K562 (cell line): Measurements from ENCODE around the gene TSC22D1. TPM values are rescaled to one million over a fixed set of nuclear protein-coding genes. Genes with fewer than 3 reads are reported as not detected.

Experiments used
- ATAC-seq: fragments of 200-7000 bp; cut with Tn5 transposase; 3 replicates; pipeline ENCODE4 v1.9.1; 2020; ENCODE audit warnings: moderate library complexity
- BruUV-seq: library from RNA; stranded (reverse); fragments of 400-500 nt; replicated peaks from 2 replicates; lab custom pipeline; 2021; lab: Mats Ljungman, UMichigan
- CTCF ChIA-PET: fragments of 300-600 bp; formaldehyde crosslinking; extraction: SDS; loops from one replicate; lab custom pipeline; 2021; ENCODE audit warnings: low intra/inter-chr PET ratio; lab: Yijun Ruan, JAX
- POLR2A ChIA-PET: fragments of 300-600, 350-650 bp; sonication (Branson Sonifier 250); formaldehyde crosslinking; extraction: SDS; loops from one replicate; lab custom pipeline; 2021; ENCODE audit warnings: antibody characterized with exemption, inconsistent platforms; lab: Yijun Ruan, JAX
- DNase-seq, 4 experiments: peaks; one replicate each; pipeline versions ENCODE4 v3.0.0 to v3.0.0-alpha.2; 2011 to 2018; ENCODE audit warnings: low spot score in 3 of 4, mixed read lengths in 3 of 4; ENCODE audit errors: extremely low read depth in 1 of 4
- FAIRE-seq: peaks from 2 replicates; lab custom pipeline; 2011; peaks lifted over from hg19 to GRCh38; lab: Jason Lieb, UNC
- H2AFZ ChIP-seq: 2 replicates; pipeline ENCODE4 v1.6.0; 2011; ENCODE audit warnings: low read depth, low read length, control low read depth, inconsistent platforms
- H3K27ac ChIP-seq: fragments of 200-600 bp; 3 replicates; pipeline ENCODE4 v1.8.0; 2011; ENCODE audit warnings: low read depth, mild to moderate bottlenecking, control low read depth, inconsistent platforms, low read length, moderate library complexity, mixed read lengths; ENCODE audit errors: extremely low read depth
- H3K27me3 ChIP-seq, 2 experiments: fragments of 300-600 bp in 1 of 2; 2 replicates in 1 of 2; 3 replicates in 1 of 2; pipeline versions ENCODE4 v1.6.0 to v1.8.0; 2011; ENCODE audit warnings: inconsistent platforms in 2 of 2, low read length in 2 of 2, mild to moderate bottlenecking in 1 of 2, mixed read lengths in 1 of 2, moderate library complexity in 1 of 2; ENCODE audit not compliant: control insufficient read depth in 2 of 2, insufficient read depth in 2 of 2
- H3K36me3 ChIP-seq: fragments of 300-600 bp; 3 replicates; pipeline ENCODE4 v1.8.0; 2011; ENCODE audit warnings: mild to moderate bottlenecking, low read length, inconsistent platforms; ENCODE audit not compliant: control insufficient read depth, insufficient read depth
- H3K4me1 ChIP-seq, 2 experiments: fragments of 200-600 bp in 1 of 2; replicated peaks in 1 of 2; 2 replicates in 1 of 2; 3 replicates in 1 of 2; pipeline versions ENCODE4 v1.5.1 to v1.8.0; 2011; ENCODE audit warnings: inconsistent platforms in 2 of 2, low read length in 2 of 2, mild to moderate bottlenecking in 1 of 2, mixed read lengths in 1 of 2, moderate library complexity in 1 of 2; ENCODE audit not compliant: control insufficient read depth in 2 of 2, insufficient read depth in 2 of 2
- H3K4me2 ChIP-seq: 2 replicates; pipeline ENCODE4 v1.6.1; 2011; ENCODE audit warnings: low read length, control low read depth, inconsistent platforms, mixed read lengths; ENCODE audit not compliant: insufficient read depth
- H3K4me3 ChIP-seq: fragments of 200-600 bp; sonication (generic), shearing (Covaris generic); 2 replicates; pipeline ENCODE4 v1.5.1; 2016; ENCODE audit warnings: control low read depth, inconsistent platforms
- H3K79me2 ChIP-seq: fragments of 200-600 bp; 3 replicates; pipeline ENCODE4 v1.8.0; 2011; ENCODE audit warnings: low read length, inconsistent platforms; ENCODE audit not compliant: control insufficient read depth, insufficient read depth
- H3K9ac ChIP-seq, 2 experiments: 2 replicates each; pipeline versions ENCODE4 v1.6.0 to v1.6.1; 2011; ENCODE audit warnings: low read depth in 2 of 2, low read length in 2 of 2, control low read depth in 1 of 2, inconsistent platforms in 1 of 2, mild to moderate bottlenecking in 1 of 2, mixed read lengths in 1 of 2; ENCODE audit not compliant: insufficient read depth in 1 of 2
- H3K9me1 ChIP-seq: one replicate; pipeline ENCODE4 v1.6.0; 2011; ENCODE audit warnings: inconsistent platforms, mild to moderate bottlenecking, low read length, moderate library complexity; ENCODE audit not compliant: control insufficient read depth, insufficient read depth
- H3K9me3 ChIP-seq: replicated peaks from 2 replicates; pipeline ENCODE4 v1.5.1; 2011; ENCODE audit warnings: low read depth, low read length, inconsistent platforms; ENCODE audit not compliant: control insufficient read depth, insufficient read depth
- H4K20me1 ChIP-seq: replicated peaks from 2 replicates; pipeline ENCODE4 v1.6.1; 2011; ENCODE audit warnings: low read length, inconsistent platforms, mixed read lengths; ENCODE audit not compliant: control insufficient read depth, insufficient read depth
- ARID1B ChIP-seq: fragments of 450-650 bp; IDR thresholded peaks from 2 replicates; pipeline ENCODE4 v1.6.1; 2016; ENCODE audit warnings: antibody characterized with exemption, mild to moderate bottlenecking, inconsistent platforms
- CAMTA2 ChIP-seq: fragments of 250-450 bp; sonication (Bioruptor Pico); conservative IDR thresholded peaks from 2 replicates; pipeline ENCODE4 v1.5.1; 2022
- CBFA2T2 ChIP-seq: fragments of 450-650 bp; conservative IDR thresholded peaks from 2 replicates; pipeline ENCODE4 v1.6.1; 2017; ENCODE audit warnings: mild to moderate bottlenecking
- CBFA2T3 ChIP-seq: fragments of 450-650 bp; IDR thresholded peaks from 2 replicates; pipeline ENCODE4 v1.6.1; 2017
- FOXP1 ChIP-seq: sonication (generic); formaldehyde crosslinking; IDR thresholded peaks from 2 replicates; pipeline ENCODE4 v1.8.0; 2022; ENCODE audit warnings: mild to moderate bottlenecking, missing genetic modification reagents
- JUND ChIP-seq, 2 experiments: IDR thresholded peaks; 2 replicates in 1 of 2; 3 replicates in 1 of 2; pipeline ENCODE4 v1.6.1; 2011; ENCODE audit warnings: borderline replicate concordance in 2 of 2, low read depth in 2 of 2, low read length in 2 of 2, improper control_type of control experiment in 1 of 2, missing biosample characterization in 1 of 2, missing genetic modification characterization in 1 of 2, missing genetic modification reagents in 1 of 2
- MEIS2 ChIP-seq: fragments of 450-650 bp; IDR thresholded peaks from 2 replicates; pipeline ENCODE4 v1.6.1; 2014; ENCODE audit warnings: mild to moderate bottlenecking; ENCODE audit not compliant: partially characterized antibody
- MIER1 ChIP-seq: fragments of 450-650 bp; IDR thresholded peaks from 2 replicates; pipeline ENCODE4 v1.6.1; 2016; ENCODE audit warnings: antibody characterized with exemption, mild to moderate bottlenecking, low read depth
- PKNOX1 ChIP-seq: fragments of 450-650 bp; IDR thresholded peaks from 2 replicates; pipeline ENCODE4 v1.6.1; 2016
- RCOR1 ChIP-seq, 2 experiments: IDR thresholded peaks; 2 replicates each; pipeline ENCODE4 v1.6.1; 2012; ENCODE audit warnings: low read depth in 2 of 2, low read length in 2 of 2, borderline replicate concordance in 1 of 2, improper control_type of control experiment in 1 of 2
- SMAD4 ChIP-seq: fragments of 250-450 bp; sonication (Bioruptor Pico); conservative IDR thresholded peaks from 2 replicates; pipeline ENCODE4 v1.8.0; 2021; ENCODE audit warnings: inconsistent platforms, mild to moderate bottlenecking, moderate library complexity
- TCF3 ChIP-seq: sonication (generic); formaldehyde crosslinking; IDR thresholded peaks from 2 replicates; pipeline ENCODE4 v1.4.0; 2020; ENCODE audit warnings: mild to moderate bottlenecking, missing genetic modification reagents
- TFAM ChIP-seq: fragments of 250-450 bp; sonication (Bioruptor Pico); conservative IDR thresholded peaks from 2 replicates; pipeline ENCODE4 v1.5.0; 2021; ENCODE audit warnings: mild to moderate bottlenecking, moderate library complexity
- ZNF24 ChIP-seq: fragments of 450-650 bp; IDR thresholded peaks from 2 replicates; pipeline ENCODE4 v1.6.1; 2016
- ZNF766 ChIP-seq: fragments of 200-800 bp; sonication (Bioruptor generic); conservative IDR thresholded peaks from 2 replicates; pipeline ENCODE4 v1.6.1; 2016; ENCODE audit warnings: missing genetic modification characterization, missing compliant biosample characterization
- WGBS: fragments of 100-300 bp; shearing (Covaris generic); methylation state at CpG from one replicate; pipeline ENCODE4 v1.1.6; 2016; ENCODE audit warnings: low coverage, mixed read lengths; ENCODE audit not compliant: insufficient coverage; ENCODE audit errors: missing lambda C conversion rate; 5-methylcytosine and 5-hydroxymethylcytosine counted together
- in situ Hi-C: fragments of 300-500 bp; cut with MboI; formaldehyde crosslinking; loops from 4 replicates; pipeline ENCODE4 v1.15.0; 2018; ENCODE audit warnings: inconsistent platforms, mixed read lengths
- intact Hi-C: fragments of 100-400 bp; cut with micrococcal nuclease; formaldehyde crosslinking; loops from 2 replicates; pipeline ENCODE4 v1.14.2; 2022
- polyA plus RNA-seq, 8 experiments: library from polyadenylated mRNA; depleted of rRNA in 4 of 8; stranded (reverse) in 5 of 8; unstranded in 3 of 8; fragments of >200 nt; fragmentation: Nextera tagmentation in 2 of 8; fragmentation: Illumina TruSeq in 1 of 8; extraction: Ambion mirVana in 2 of 8; extraction: Trizol in 1 of 8; gene quantifications; 2 replicates each; pipeline versions ENCODE4 v1.2.1 to v1.2.3, GENCODE V29; 2011 to 2014; ENCODE audit warnings: inconsistent platforms in 1 of 8, missing spikeins in 1 of 8
- total RNA-seq, 7 experiments: library from RNA; depleted of rRNA in 6 of 7; stranded (reverse); fragments of >200 nt in 6 of 7; fragmentation: Illumina TruSeq in 2 of 7; extraction: Trizol in 2 of 7; gene quantifications; 2 replicates each; pipeline versions ENCODE4 v1.2.1 to v1.2.3, GENCODE V29; 2011 to 2021; ENCODE audit warnings: low replicate concordance in 1 of 7
- TF ChIP-seq, protein P1 (sequence below): fragments of 450-650 bp; IDR thresholded peaks from 2 replicates; pipeline ENCODE4 v1.6.1; 2018; ENCODE audit not compliant: partially characterized antibody

Gene TSC22D1
- total and polyA plus RNA-seq, 9 of the 15 experiments (the other 6 are each of a cell fraction or from before 2014, with no cell fraction given) = 2.6 to 19.8 (median 8.4) TPM

GRCh38 chr13:44388427-44389059 is 187.6 kb downstream of the TSC22D1 start:
- peak; percentile 65 for ATAC-seq
- Histone ChIP-seq H3K27me3 (no peaks in the 10 kb centered on the region), H4K20me1 (no peaks in the 10 kb centered on the region), H3K4me2 (peak overlapping the region; percentile 13; the same call in 1 of the 2 replicates), H3K4me1 (peaks cover 24 to 42% of the 10 kb centered on the region in 2 experiments; a peak in 4 of 5 replicates), H3K9me1 (no peaks in the 10 kb centered on the region), H3K4me3 (no peak overlapping the region), H3K79me2 (no peaks in the 10 kb centered on the region), H3K27ac (no peak overlapping the region), H3K9me3 (no peaks in the 10 kb centered on the region), H3K9ac (no peak overlapping the region; a peak in 2 of 4 replicates), H3K36me3 (no peaks in the 10 kb centered on the region), H2AFZ (peak overlapping the region; percentile 69)
- FAIRE-seq = peak; percentile 70
- DNase-seq = peak in 3 of 4 experiments; percentile 23 to 73 (median 27)
- in situ Hi-C loops = no loop called here
- POLR2A ChIA-PET = no interaction called here
- intact Hi-C loops = loop anchor here (5.0 kb wide), 1 partner anchor 146 kb away; no protein-coding TSS in a partner anchor
- 5% methylated on average over 7 of the region's 7 CpGs for WGBS
- no TSS peak for BruUV-seq
- CTCF ChIA-PET = no interaction called here
- TF ChIP-seq, protein P1, sequence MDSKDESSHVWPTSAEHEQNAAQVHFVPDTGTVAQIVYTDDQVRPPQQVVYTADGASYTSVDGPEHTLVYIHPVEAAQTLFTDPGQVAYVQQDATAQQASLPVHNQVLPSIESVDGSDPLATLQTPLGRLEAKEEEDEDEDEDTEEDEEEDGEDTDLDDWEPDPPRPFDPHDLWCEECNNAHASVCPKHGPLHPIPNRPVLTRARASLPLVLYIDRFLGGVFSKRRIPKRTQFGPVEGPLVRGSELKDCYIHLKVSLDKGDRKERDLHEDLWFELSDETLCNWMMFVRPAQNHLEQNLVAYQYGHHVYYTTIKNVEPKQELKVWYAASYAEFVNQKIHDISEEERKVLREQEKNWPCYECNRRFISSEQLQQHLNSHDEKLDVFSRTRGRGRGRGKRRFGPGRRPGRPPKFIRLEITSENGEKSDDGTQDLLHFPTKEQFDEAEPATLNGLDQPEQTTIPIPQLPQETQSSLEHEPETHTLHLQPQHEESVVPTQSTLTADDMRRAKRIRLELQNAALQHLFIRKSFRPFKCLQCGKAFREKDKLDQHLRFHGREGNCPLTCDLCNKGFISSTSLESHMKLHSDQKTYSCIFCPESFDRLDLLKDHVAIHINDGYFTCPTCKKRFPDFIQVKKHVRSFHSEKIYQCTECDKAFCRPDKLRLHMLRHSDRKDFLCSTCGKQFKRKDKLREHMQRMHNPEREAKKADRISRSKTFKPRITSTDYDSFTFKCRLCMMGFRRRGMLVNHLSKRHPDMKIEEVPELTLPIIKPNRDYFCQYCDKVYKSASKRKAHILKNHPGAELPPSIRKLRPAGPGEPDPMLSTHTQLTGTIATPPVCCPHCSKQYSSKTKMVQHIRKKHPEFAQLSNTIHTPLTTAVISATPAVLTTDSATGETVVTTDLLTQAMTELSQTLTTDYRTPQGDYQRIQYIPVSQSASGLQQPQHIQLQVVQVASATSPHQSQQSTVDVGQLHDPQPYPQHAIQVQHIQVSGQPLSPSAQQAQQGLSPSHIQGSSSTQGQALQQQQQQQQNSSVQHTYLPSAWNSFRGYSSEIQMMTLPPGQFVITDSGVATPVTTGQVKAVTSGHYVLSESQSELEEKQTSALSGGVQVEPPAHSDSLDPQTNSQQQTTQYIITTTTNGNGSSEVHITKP = peak; percentile 39
- TF ChIP-seq ZNF766 (CRISPR knock-in tag) (peak; percentile 63), CBFA2T3 (peak; percentile 68), ZNF24 (0 out of 2 replicates have a peak, but pooled peaks have one; percentile 25), CAMTA2 (CRISPR knock-in tag) (no peak), CBFA2T2 (peak; percentile 41; the same call in 1 of the 2 replicates), FOXP1 (CRISPR knock-in tag) (no peak), TCF3 (CRISPR knock-in tag) (peak; percentile 46; the same call in 1 of the 2 replicates), ARID1B (peak; percentile 31), MIER1 (no peak), MEIS2 (peak; percentile 20), SMAD4 (CRISPR knock-in tag) (peak; percentile 37; the same call in 1 of the 2 replicates), JUND (IDR thresholded peaks at IDR 0.05; ENCODE audit: borderline replicate concordance, low read depth, low read length) (peak; percentile 8; the same call in 1 of the 2 replicates), JUND (tag; IDR thresholded peaks at IDR 0.05; ENCODE audit: borderline replicate concordance, low read depth, low read length) (no peak), PKNOX1 (0 out of 2 replicates have a peak, but pooled peaks have one; percentile 49), TFAM (CRISPR knock-in tag) (no peak), RCOR1 (IDR thresholded peaks at IDR 0.05; ENCODE audit: borderline replicate concordance in 1 of 2, low read depth in 2 of 2, low read length in 2 of 2) (peak in 1 of 2 experiments; percentile 14; a peak in 1 of 4 replicates)
